Caco-2 (cell line): Measurements from ENCODE around the gene PINK1. TPM values are rescaled to one million over a fixed set of nuclear protein-coding genes. Genes with fewer than 3 reads are reported as not detected.

Experiments
- BruUV-seq: library from RNA; stranded (reverse); fragments of 400-500 nt; replicated peaks from 2 replicates; lab custom pipeline; 2021; lab: Mats Ljungman, UMichigan
- CTCF ChIA-PET: fragments of 300-600 bp; sonication (Branson Sonifier 250); formaldehyde crosslinking; loops from one replicate; lab custom pipeline; 2022; ENCODE audit warnings: antibody characterized with exemption; lab: Charles Lee
- POLR2A ChIA-PET: fragments of 300-600 bp; sonication (Branson Sonifier 250); formaldehyde crosslinking; loops from one replicate; lab custom pipeline; 2022; ENCODE audit warnings: antibody characterized with exemption; lab: Charles Lee
- DNase-seq, 2 experiments: peaks; one replicate each; pipeline versions ENCODE4 v3.0.0 to v3.0.0-alpha.2; 2020 to 2022
- H3K27me3 ChIP-seq: replicated peaks from 2 replicates; pipeline ENCODE4 v1.6.0; 2011; ENCODE audit warnings: low read length; ENCODE audit not compliant: control insufficient read depth, insufficient read depth
- H3K36me3 ChIP-seq: 2 replicates; pipeline ENCODE4 v1.5.1; 2011; ENCODE audit warnings: low read length; ENCODE audit not compliant: control insufficient read depth, insufficient read depth
- H3K4me1 ChIP-seq: fragments of 250-450 bp; sonication (Bioruptor Pico); 2 replicates; pipeline ENCODE4 v1.5.1; 2020; ENCODE audit warnings: mild to moderate bottlenecking
- H3K4me3 ChIP-seq: 2 replicates; pipeline ENCODE4 v1.5.1; 2011; ENCODE audit warnings: low read depth, mild to moderate bottlenecking, control low read depth, low read length
- H3K9me3 ChIP-seq: fragments of 250-450 bp; sonication (Bioruptor Pico); 2 replicates; pipeline ENCODE4 v1.5.1; 2020; ENCODE audit warnings: mild to moderate bottlenecking, moderate library complexity
- H3K27ac Mint-ChIP-seq: one replicate; pipeline ENCODE4 v1.8.0; 2022; ENCODE audit warnings: mixed read lengths; ENCODE audit not compliant: unreplicated experiment
- H3K27me3 Mint-ChIP-seq: one replicate; pipeline ENCODE4 v1.8.0; 2022; ENCODE audit warnings: mixed read lengths; ENCODE audit not compliant: insufficient read depth, unreplicated experiment
- H3K36me3 Mint-ChIP-seq: one replicate; pipeline ENCODE4 v1.8.0; 2022; ENCODE audit warnings: mild to moderate bottlenecking, mixed read lengths; ENCODE audit not compliant: insufficient read depth, unreplicated experiment
- H3K4me1 Mint-ChIP-seq: one replicate; pipeline ENCODE4 v1.8.0; 2022; ENCODE audit warnings: low read depth, mixed read lengths; ENCODE audit not compliant: unreplicated experiment
- H3K4me3 Mint-ChIP-seq: one replicate; pipeline ENCODE4 v1.8.0; 2022; ENCODE audit warnings: mild to moderate bottlenecking, moderate library complexity, mixed read lengths; ENCODE audit not compliant: unreplicated experiment
- H3K9me3 Mint-ChIP-seq: one replicate; pipeline ENCODE4 v1.8.0; 2022; ENCODE audit warnings: mixed read lengths; ENCODE audit not compliant: unreplicated experiment
- CTCF ChIP-seq, 2 experiments: fragments of 200-600 bp in 1 of 2; IDR thresholded peaks; 1 replicate in 1 of 2; 2 replicates in 1 of 2; pipeline versions ENCODE4 v1.5.1 to v1.8.0; 2011 to 2022; ENCODE audit warnings: antibody characterized with exemption in 1 of 2, control low read depth in 1 of 2, inconsistent platforms in 1 of 2, low read depth in 1 of 2, low read length in 1 of 2, mild to moderate bottlenecking in 1 of 2, moderate library complexity in 1 of 2; ENCODE audit not compliant: insufficient read depth in 1 of 2, severe bottlenecking in 1 of 2, unreplicated experiment in 1 of 2
- intact Hi-C: fragments of 100-400 bp; cut with micrococcal nuclease; formaldehyde crosslinking; loops from one replicate; pipeline ENCODE4 v1.10.0; 2022; ENCODE audit not compliant: unreplicated experiment
- total RNA-seq: library from RNA; stranded (reverse); gene quantifications from 2 replicates; pipeline ENCODE4 v1.2.3, GENCODE V29; 2022

The PINK1 gene
- total RNA-seq, 1 experiment from 2014 or later, result 23.2 TPM

GRCh38 chr1:20678599-20678998 lies 45.3 kb downstream of the PINK1 start:
- H3K36me3 Mint-ChIP-seq, result no peaks in the 10 kb centered on the region
- no peak overlapping the region for H3K4me3 Mint-ChIP-seq
- Histone ChIP-seq H3K9me3 (no peaks in the 10 kb centered on the region), H3K4me3 (no peak overlapping the region), H3K27me3 (no peaks in the 10 kb centered on the region), H3K36me3 (no peaks in the 10 kb centered on the region), H3K4me1 (no peaks in the 10 kb centered on the region)
- intact Hi-C loops, result no loop called here
- H3K9me3 Mint-ChIP-seq, result no peaks in the 10 kb centered on the region
- no TSS peak for BruUV-seq
- no peak for DNase-seq
- no peaks in the 10 kb centered on the region for H3K27me3 Mint-ChIP-seq
- H3K27ac Mint-ChIP-seq, result no peak overlapping the region
- no peaks in the 10 kb centered on the region for H3K4me1 Mint-ChIP-seq
- ChIA-PET CTCF (interaction anchor here (0.7 kb wide), 1 partner anchor 839 kb away, joined by 4 read pairs; no protein-coding TSS in a partner anchor), POLR2A (no interaction called here)
- TF ChIP-seq CTCF (IDR thresholded peaks at IDR 0.05; ENCODE audit: insufficient read depth in 1 of 2, low read depth in 1 of 2, low read length in 1 of 2, severe bottlenecking in 1 of 2, unreplicated experiment in 1 of 2), result no peak

- H3K36me3 Mint-ChIP-seq, result no peaks in the 10 kb centered on the region
- DNase-seq, result no peak
- BruUV-seq, result no TSS peak
- H3K4me1 Mint-ChIP-seq, result no peaks in the 10 kb centered on the region
- no peaks in the 10 kb centered on the region for H3K27me3 Mint-ChIP-seq
- intact Hi-C loops, result no loop called here
- Histone ChIP-seq H3K4me1 (no peaks in the 10 kb centered on the region), H3K36me3 (no peaks in the 10 kb centered on the region), H3K27me3 (no peaks in the 10 kb centered on the region), H3K4me3 (no peak overlapping the region), H3K9me3 (no peaks in the 10 kb centered on the region)
- ChIA-PET CTCF (no interaction called here), POLR2A (no interaction called here)
- no peak overlapping the region for H3K27ac Mint-ChIP-seq
- no peak for TF ChIP-seq CTCF (IDR thresholded peaks at IDR 0.05; ENCODE audit: insufficient read depth in 1 of 2, low read depth in 1 of 2, low read length in 1 of 2, severe bottlenecking in 1 of 2, unreplicated experiment in 1 of 2)
- H3K4me3 Mint-ChIP-seq, result no peak overlapping the region
- H3K9me3 Mint-ChIP-seq, result no peaks in the 10 kb centered on the region
Measured at GRCh38 chr1:20680269-20680668, 47.0 kb downstream of the PINK1 start.

GRCh38 chr1:20681999-20682398 lies 48.7 kb downstream of the PINK1 start:
- DNase-seq, result no peak
- Mint-ChIP-seq H3K36me3 (no peaks in the 10 kb centered on the region), H3K9me3 (no peaks in the 10 kb centered on the region), H3K27ac (no peak overlapping the region), H3K27me3 (no peaks in the 10 kb centered on the region), H3K4me1 (no peaks in the 10 kb centered on the region), H3K4me3 (no peak overlapping the region)
- BruUV-seq, result no TSS peak
- no peak for TF ChIP-seq CTCF (IDR thresholded peaks at IDR 0.05; ENCODE audit: insufficient read depth in 1 of 2, low read depth in 1 of 2, low read length in 1 of 2, severe bottlenecking in 1 of 2, unreplicated experiment in 1 of 2)
- CTCF ChIA-PET, result interaction anchor here (0.6 kb wide), 1 partner anchor 15 kb away, joined by 4 read pairs; no protein-coding TSS in a partner anchor
- Histone ChIP-seq H3K9me3 (no peaks in the 10 kb centered on the region), H3K36me3 (no peaks in the 10 kb centered on the region), H3K27me3 (no peaks in the 10 kb centered on the region), H3K4me3 (no peak overlapping the region), H3K4me1 (no peaks in the 10 kb centered on the region)
- intact Hi-C loops, result no loop called here
- POLR2A ChIA-PET, result no interaction called here
